ENCODE results near the gene DLG2. TPM values are rescaled to one million over a fixed set of nuclear protein-coding genes. Genes with fewer than 3 reads are reported as not detected.

Gene DLG2
- total RNA-seq, 1 donor from 2014 or later: 0.17 TPM

- DNase-seq (ENCODE audit: low read depth): no peak
- TF ChIP-seq CTCF (conservative IDR thresholded peaks at IDR 0.05; ENCODE audit: low read depth, low read length): no peak
- no peak overlapping the region for H3K4me3 ChIP-seq (ENCODE audit: low read depth, low read length)
Observed at GRCh38 chr11:84722583-84723108, 904.5 kb downstream of the DLG2 start.

GRCh38 chr11:84721561-84721961 is 905.6 kb downstream of the DLG2 start:
- no peak for DNase-seq (ENCODE audit: low read depth)
- no peak overlapping the region for H3K4me3 ChIP-seq (ENCODE audit: low read depth, low read length)
- TF ChIP-seq CTCF (conservative IDR thresholded peaks at IDR 0.05; ENCODE audit: low read depth, low read length): no peak

- no peak for DNase-seq (ENCODE audit: low read depth)
- no peak for TF ChIP-seq CTCF (conservative IDR thresholded peaks at IDR 0.05; ENCODE audit: low read depth, low read length)
- H3K4me3 ChIP-seq (ENCODE audit: low read depth, low read length): peak overlapping the region; percentile 54
Observed at GRCh38 chr11:84720706-84721402, 906.3 kb downstream of the DLG2 start.

- no peak for TF ChIP-seq CTCF (conservative IDR thresholded peaks at IDR 0.05; ENCODE audit: low read depth, low read length)
- no peak for DNase-seq (ENCODE audit: low read depth)
- peak overlapping the region; percentile 54 for H3K4me3 ChIP-seq (ENCODE audit: low read depth, low read length)
Observed at GRCh38 chr11:84719935-84720577, 907.1 kb downstream of the DLG2 start.

GRCh38 chr11:84714316-84714780 is 912.8 kb downstream of the DLG2 start:
- peak; percentile 78 for TF ChIP-seq CTCF (conservative IDR thresholded peaks at IDR 0.05; ENCODE audit: low read depth, low read length)
- DNase-seq (ENCODE audit: low read depth): peak; percentile 10
- no peak overlapping the region for H3K4me3 ChIP-seq (ENCODE audit: low read depth, low read length)

GRCh38 chr11:84691830-84692229 is 935.3 kb downstream of the DLG2 start:
- H3K4me3 ChIP-seq (ENCODE audit: low read depth, low read length): no peak overlapping the region
- TF ChIP-seq CTCF (conservative IDR thresholded peaks at IDR 0.05; ENCODE audit: low read depth, low read length): no peak
- peak; percentile 23 for DNase-seq (ENCODE audit: low read depth)

Measured in epithelial cell of proximal tubule (primary cell).